Activated CD4-positive, alpha-beta T cell treated with anti-CD3 and anti-CD28 coated beads, Interleukin-2, Interleukin-4, amounts not matched to agents 100 ng/mL and 50 ng/mL, durations not matched to agents 16 hours and 8 hours (primary cell): ENCODE measurements around the gene IGF2.
"Not testable (repeated sequence)": the region's sequence is repeated elsewhere in the genome, so short reads cannot be mapped to it uniquely, and the experiment has no call there.

ENCODE experiments used
- DNase-seq: peaks from one replicate; pipeline ENCODE4 v3.0.0-alpha.2; 2020; ENCODE audit warnings: low spot score

Gene IGF2

GRCh38 chr11:2139123-2139521 is at the start of gene IGF2:
Gene IGF2, minus strand, starts transcription at chr11:2139389. Its CDS starts 3,866 bp downstream, at chr11:2135523.
- DNase-seq = no peak

- DNase-seq = no peak
These were observed 49.6 kb upstream of the IGF2 start for GRCh38 chr11:2188745-2189144.

- DNase-seq = no peak
These were observed 48.1 kb upstream of the IGF2 start for GRCh38 chr11:2187280-2187707.

GRCh38 chr11:2186669-2187279 is 47.6 kb upstream of the IGF2 start:
- DNase-seq = peak; percentile 5

- no peak for DNase-seq
These were observed 46.3 kb upstream of the IGF2 start for GRCh38 chr11:2185324-2186085.

- no peak for DNase-seq
These were observed 43.7 kb upstream of the IGF2 start for GRCh38 chr11:2182692-2183474.

- no peak for DNase-seq
These were observed 42.9 kb upstream of the IGF2 start for GRCh38 chr11:2182075-2182474.

- no peak for DNase-seq
These were observed 41.7 kb upstream of the IGF2 start for GRCh38 chr11:2180789-2181370.

GRCh38 chr11:2180347-2180746 is 41.2 kb upstream of the IGF2 start:
- DNase-seq = no peak

GRCh38 chr11:2179516-2179915 is 40.3 kb upstream of the IGF2 start:
- no peak for DNase-seq

GRCh38 chr11:2178906-2179494 is 39.8 kb upstream of the IGF2 start:
- no peak for DNase-seq

GRCh38 chr11:2178055-2178773 is 39.0 kb upstream of the IGF2 start:
- DNase-seq = not testable (repeated sequence)

- no peak for DNase-seq
These were observed 37.9 kb upstream of the IGF2 start for GRCh38 chr11:2177076-2177475.

GRCh38 chr11:2176389-2176900 is 37.3 kb upstream of the IGF2 start:
- no peak for DNase-seq

- DNase-seq = no peak
These were observed 36.5 kb upstream of the IGF2 start for GRCh38 chr11:2175659-2176058.

GRCh38 chr11:2174361-2174760 is 35.2 kb upstream of the IGF2 start:
- no peak for DNase-seq

- no peak for DNase-seq
These were observed 34.6 kb upstream of the IGF2 start for GRCh38 chr11:2173761-2174160.

GRCh38 chr11:2173150-2173693 is 34.0 kb upstream of the IGF2 start:
- no peak for DNase-seq

- DNase-seq = no peak
These were observed 33.5 kb upstream of the IGF2 start for GRCh38 chr11:2172676-2173075.

GRCh38 chr11:2171591-2172003 is 32.4 kb upstream of the IGF2 start, which contains the start of gene TH:
Gene TH, minus strand, starts transcription at chr11:2171815. Its CDS starts 29 bp downstream, at chr11:2171786.
- DNase-seq = no peak
